H1 (cell line): Measurements from ENCODE around the gene FRMD4A. TPM values are rescaled to one million over a fixed set of nuclear protein-coding genes. Genes with fewer than 3 reads are reported as not detected.

Source experiments
- CTCF ChIA-PET: fragments of 300-600 bp; sonication (Branson Sonifier 250); formaldehyde crosslinking; loops from one replicate; lab custom pipeline; 2021; ENCODE audit not compliant: partially characterized antibody; lab: Charles Lee
- POLR2A ChIA-PET: fragments of 300-600 bp; sonication (Branson Sonifier 250); formaldehyde crosslinking; loops from one replicate; lab custom pipeline; 2021; ENCODE audit warnings: inconsistent platforms; ENCODE audit not compliant: partially characterized antibody; lab: Charles Lee
- DNase-seq, 2 experiments: peaks; one replicate each; pipeline versions ENCODE4 v3.0.0 to v3.0.0-alpha.2; 2010 to 2022; ENCODE audit warnings: low spot score in 2 of 2, low read depth in 1 of 2, mixed read lengths in 1 of 2
- FAIRE-seq: peaks from 2 replicates; lab custom pipeline; 2011; peaks lifted over from hg19 to GRCh38; lab: Jason Lieb, UNC
- H2AFZ ChIP-seq: 2 replicates; pipeline ENCODE4 v1.8.1; 2012; ENCODE audit warnings: low read length, inconsistent platforms
- H2AK5ac ChIP-seq: 2 replicates; pipeline ENCODE4 v1.6.1; 2013; ENCODE audit warnings: low read depth, low read length
- H2BK120ac ChIP-seq: replicated peaks from 2 replicates; pipeline ENCODE3; 2013; ENCODE audit warnings: low read depth, low read length, inconsistent platforms
- H2BK12ac ChIP-seq: 2 replicates; pipeline ENCODE4 v1.6.1; 2013; ENCODE audit warnings: low read depth, low read length
- H2BK15ac ChIP-seq: 2 replicates; pipeline ENCODE4 v1.6.1; 2013; ENCODE audit warnings: low read length
- H2BK20ac ChIP-seq: 2 replicates; pipeline ENCODE4 v1.6.1; 2013; ENCODE audit warnings: low read length
- H2BK5ac ChIP-seq: 2 replicates; pipeline ENCODE4 v1.6.1; 2013; ENCODE audit warnings: low read depth, low read length
- H3K14ac ChIP-seq: 2 replicates; pipeline ENCODE4 v1.6.1; 2013; ENCODE audit warnings: inconsistent platforms; ENCODE audit not compliant: insufficient read length
- H3K18ac ChIP-seq: 2 replicates; pipeline ENCODE4 v1.6.1; 2013; ENCODE audit warnings: low read length; ENCODE audit errors: extremely low read depth
- H3K23ac ChIP-seq: 2 replicates; pipeline ENCODE4 v1.6.1; 2013; ENCODE audit warnings: inconsistent platforms; ENCODE audit not compliant: insufficient read length
- H3K23me2 ChIP-seq: 2 replicates; pipeline ENCODE4 v1.6.1; 2013; ENCODE audit warnings: low read depth, low read length
- H3K27ac ChIP-seq: 2 replicates; pipeline ENCODE4 v1.6.1; 2011; ENCODE audit warnings: low read depth, low read length, inconsistent platforms
- H3K27me3 ChIP-seq, 4 experiments: replicated peaks in 1 of 4; 1 replicate in 1 of 4; 2 replicates in 3 of 4; pipeline versions ENCODE4 v1.6.1 to v1.8.1; 2011 to 2013; ENCODE audit warnings: low read length in 3 of 4, mild to moderate bottlenecking in 3 of 4, inconsistent platforms in 2 of 4, mixed read lengths in 2 of 4, moderate library complexity in 1 of 4; ENCODE audit not compliant: control insufficient read depth in 3 of 4, insufficient read depth in 3 of 4; ENCODE audit errors: extremely low read depth in 1 of 4
- H3K36me3 ChIP-seq, 4 experiments: 2 replicates each; pipeline versions ENCODE4 v1.6.1 to v1.8.1; 2011 to 2013; ENCODE audit warnings: mild to moderate bottlenecking in 4 of 4, low read length in 3 of 4, moderate library complexity in 2 of 4, control low read depth in 1 of 4, inconsistent platforms in 1 of 4; ENCODE audit not compliant: insufficient read depth in 4 of 4, control insufficient read depth in 2 of 4
- H3K4ac ChIP-seq: replicated peaks from 2 replicates; pipeline ENCODE3; 2013; ENCODE audit warnings: low read length, low read depth, mixed read lengths, inconsistent platforms; ENCODE audit not compliant: insufficient read length
- H3K4me1 ChIP-seq, 4 experiments: replicated peaks in 1 of 4; 1 replicate in 1 of 4; 2 replicates in 3 of 4; pipeline versions ENCODE4 v1.6.1 to v1.8.1; 2011 to 2013; ENCODE audit warnings: low read length in 3 of 4, inconsistent platforms in 2 of 4, mixed read lengths in 1 of 4; ENCODE audit not compliant: insufficient read depth in 4 of 4, control insufficient read depth in 3 of 4
- H3K4me2 ChIP-seq, 2 experiments: 2 replicates each; pipeline versions ENCODE4 v1.6.1 to v1.8.1; 2011 to 2013; ENCODE audit warnings: low read depth in 2 of 2, low read length in 2 of 2, control low read depth in 1 of 2, inconsistent platforms in 1 of 2, mild to moderate bottlenecking in 1 of 2; ENCODE audit not compliant: insufficient read depth in 1 of 2
- H3K4me3 ChIP-seq, 4 experiments: fragments of 200-600, 300-600 bp in 1 of 4; sonication (generic), shearing (Covaris generic), sonication (Bioruptor Twin) in 1 of 4; 2 replicates each; pipeline versions ENCODE4 v1.5.1 to v1.8.1; 2011 to 2016; ENCODE audit warnings: low read length in 4 of 4, low read depth in 3 of 4, control low read depth in 2 of 4, inconsistent platforms in 2 of 4, mild to moderate bottlenecking in 2 of 4, mixed read lengths in 1 of 4, moderate library complexity in 1 of 4; ENCODE audit not compliant: insufficient read depth in 2 of 4; ENCODE audit errors: extremely low read depth in 1 of 4
- H3K56ac ChIP-seq: replicated peaks from 2 replicates; pipeline ENCODE3; 2013; ENCODE audit warnings: low read depth, mild to moderate bottlenecking, mixed read lengths, low read length, inconsistent platforms; ENCODE audit not compliant: insufficient read length
- H3K79me1 ChIP-seq: 2 replicates; pipeline ENCODE4 v1.6.1; 2013; ENCODE audit warnings: low read depth, low read length, control low read depth
- H3K79me2 ChIP-seq, 2 experiments: 2 replicates each; pipeline versions ENCODE4 v1.6.1 to v1.8.1; 2012 to 2013; ENCODE audit warnings: low read length in 2 of 2, mild to moderate bottlenecking in 2 of 2, inconsistent platforms in 1 of 2; ENCODE audit not compliant: insufficient read depth in 2 of 2, control insufficient read depth in 1 of 2
- H3K9ac ChIP-seq, 4 experiments: replicated peaks in 1 of 4; 1 replicate in 1 of 4; 2 replicates in 3 of 4; pipeline versions ENCODE4 v1.6.1 to v1.8.1; 2011 to 2013; ENCODE audit warnings: low read depth in 3 of 4, low read length in 3 of 4, control low read depth in 2 of 4, mild to moderate bottlenecking in 2 of 4, moderate library complexity in 2 of 4, inconsistent platforms in 1 of 4; ENCODE audit errors: extremely low read depth in 1 of 4
- H3K9me3 ChIP-seq, 2 experiments: 2 replicates each; pipeline versions ENCODE4 v1.6.1 to v1.8.1; 2012 to 2013; ENCODE audit warnings: mild to moderate bottlenecking in 2 of 2, moderate library complexity in 2 of 2, control low read depth in 1 of 2, inconsistent platforms in 1 of 2, low read depth in 1 of 2, low read length in 1 of 2, mixed read lengths in 1 of 2; ENCODE audit not compliant: insufficient read depth in 2 of 2
- H4K20me1 ChIP-seq, 2 experiments: replicated peaks in 1 of 2; 2 replicates each; pipeline versions ENCODE3 to v1.8.1; 2011 to 2013; ENCODE audit warnings: inconsistent platforms in 2 of 2, low read length in 2 of 2, mild to moderate bottlenecking in 1 of 2; ENCODE audit not compliant: insufficient read depth in 2 of 2, control insufficient read depth in 1 of 2
- H4K5ac ChIP-seq: 2 replicates; pipeline ENCODE4 v1.6.1; 2013; ENCODE audit warnings: low read length, low read depth, mixed read lengths, inconsistent platforms; ENCODE audit not compliant: insufficient read length
- H4K8ac ChIP-seq: 2 replicates; pipeline ENCODE4 v1.8.0; 2013; ENCODE audit warnings: mild to moderate bottlenecking, moderate library complexity, low read length, inconsistent platforms; ENCODE audit not compliant: insufficient read depth; ENCODE audit errors: extremely low read depth
- H4K91ac ChIP-seq: replicated peaks from 2 replicates; pipeline ENCODE3; 2013; ENCODE audit warnings: low read length, mixed read lengths, inconsistent platforms; ENCODE audit not compliant: insufficient read length
- ATF3 ChIP-seq: IDR thresholded peaks from 2 replicates; pipeline ENCODE4 v1.6.1; 2011; ENCODE audit warnings: low read depth, mild to moderate bottlenecking, low read length; ENCODE audit not compliant: insufficient read depth
- CBX8 ChIP-seq: fragments of 300-800, 300-1000 bp; sonication (generic); IDR thresholded peaks from 2 replicates; pipeline ENCODE4 v1.7.1; 2016; ENCODE audit warnings: low read depth, low read length, borderline replicate concordance
- CHD2 ChIP-seq: IDR thresholded peaks from 2 replicates; pipeline ENCODE4 v1.6.1; 2012; ENCODE audit warnings: low read length, improper control_type of control experiment
- CTBP2 ChIP-seq: IDR thresholded peaks from 2 replicates; pipeline ENCODE4 v1.7.0; 2011; ENCODE audit warnings: borderline replicate concordance, mild to moderate bottlenecking, moderate library complexity, mixed read lengths, low read length; ENCODE audit not compliant: insufficient read depth, insufficient read length
- CTCF ChIP-seq, 3 experiments: IDR thresholded peaks; 1 replicate in 2 of 3; 2 replicates in 1 of 3; pipeline versions ENCODE4 v1.5.1 to v1.6.1; 2011; ENCODE audit warnings: low read length in 3 of 3, mild to moderate bottlenecking in 3 of 3, inconsistent platforms in 2 of 3, low read depth in 1 of 3, moderate library complexity in 1 of 3; ENCODE audit not compliant: insufficient read depth in 1 of 3; ENCODE audit errors: control extremely low read depth in 1 of 3
- NANOG ChIP-seq: IDR thresholded peaks from 2 replicates; pipeline ENCODE4 v1.6.1; 2011; ENCODE audit warnings: low read length, low read depth, mild to moderate bottlenecking, inconsistent platforms; ENCODE audit not compliant: insufficient read depth, poor library complexity, severe bottlenecking
- SAP30 ChIP-seq: fragments of 300-600 bp; sonication (generic); IDR thresholded peaks from 2 replicates; pipeline ENCODE4 v1.7.1; 2012; ENCODE audit warnings: low read length, moderate library complexity, mild to moderate bottlenecking, inconsistent platforms; ENCODE audit not compliant: insufficient read depth, insufficient replicate concordance
- WGBS, 2 experiments: shearing (Covaris generic) in 1 of 2; methylation state at CpG; one replicate each; pipeline versions ENCODE4 v1.1.6 to v1.1.7; 2013 to 2015; ENCODE audit warnings: low lambda C conversion rate in 2 of 2, mixed read lengths in 2 of 2, inconsistent platforms in 1 of 2, low coverage in 1 of 2, missing lambda C conversion rate in 1 of 2; ENCODE audit not compliant: insufficient replicate concordance in 2 of 2, insufficient coverage in 1 of 2, insufficient read length in 1 of 2; ENCODE audit errors: extremely low coverage in 1 of 2, missing lambda C conversion rate in 1 of 2; 5-methylcytosine and 5-hydroxymethylcytosine counted together
- polyA plus RNA-seq, 7 experiments: library from polyadenylated mRNA; depleted of rRNA in 3 of 7; stranded (reverse) in 5 of 7; unstranded in 2 of 7; fragments of >200 nt in 5 of 7; fragments of 200-250 nt in 2 of 7; gene quantifications; 1 replicate in 5 of 7; 2 replicates in 1 of 7; 4 replicates in 1 of 7; pipeline versions ENCODE4 v1.2.1 to v1.2.3, GENCODE V29; 2011 to 2013; ENCODE audit warnings: missing spikeins in 2 of 7, mixed read lengths in 2 of 7
- total RNA-seq: library from RNA; stranded (reverse); fragmentation: NEBNext Ultra II Directional; extraction: Animal tissue kit (Norgen Biotek cat#: 25700); gene quantifications from 2 replicates; pipeline ENCODE4 v1.2.1, GENCODE V29; 2021

The FRMD4A gene
- total and polyA plus RNA-seq, 2 of the 8 experiments (the other 6 are each of a cell fraction or from before 2014, with no cell fraction given), result 38.6 to 39.6 TPM

- H3K56ac ChIP-seq, result no peak overlapping the region
- no peak overlapping the region for H3K4me2 ChIP-seq
- H3K18ac ChIP-seq, result no peak overlapping the region
- no peak overlapping the region for H2BK12ac ChIP-seq
- H2AFZ ChIP-seq, result no peak overlapping the region
- 0 out of 2 replicates have a peak, but pooled peaks cover 1% of the 10 kb centered on the region for H3K23me2 ChIP-seq
- H3K9me3 ChIP-seq, result no peaks in the 10 kb centered on the region
- TF ChIP-seq SAP30 (no peak), CTBP2 (no peak), ATF3 (no peak), CHD2 (no peak), CTCF (IDR thresholded peaks at IDR 0.05; ENCODE audit: control extremely low read depth in 1 of 3, insufficient read depth in 1 of 3, low read depth in 1 of 3, low read length in 3 of 3) (no peak), NANOG (no peak), CBX8 (no peak)
- POLR2A ChIA-PET, result interaction anchor here (0.9 kb wide), 1 partner anchor 183 kb away, joined by 3 read pairs; no protein-coding TSS in a partner anchor
- no peak overlapping the region for H2AK5ac ChIP-seq
- H4K91ac ChIP-seq, result no peak overlapping the region
- no peak overlapping the region for H2BK5ac ChIP-seq
- no peak overlapping the region for H3K14ac ChIP-seq
- no peak overlapping the region for H4K8ac ChIP-seq
- no peak overlapping the region for H3K9ac ChIP-seq
- WGBS, 2 experiments, result 79% methylated on average over 13 of the region's 13 CpGs; no CpG with 5 or more reads in 1 of the 2 experiments
- no peak overlapping the region for H4K5ac ChIP-seq
- FAIRE-seq (no peak), DNase-seq (no peak)
- no peaks in the 10 kb centered on the region for H3K27me3 ChIP-seq
- no peaks in the 10 kb centered on the region for H3K36me3 ChIP-seq
- H3K4ac ChIP-seq, result no peak overlapping the region
- no peak overlapping the region for H2BK20ac ChIP-seq
- no peaks in the 10 kb centered on the region for H3K79me1 ChIP-seq
- H2BK15ac ChIP-seq, result no peak overlapping the region
- no peak overlapping the region for H3K27ac ChIP-seq
- H3K4me3 ChIP-seq, result no peak overlapping the region
- no peaks in the 10 kb centered on the region for H4K20me1 ChIP-seq
- H2BK120ac ChIP-seq, result no peak overlapping the region
- peaks cover 0 to 6% (median 3%) of the 10 kb centered on the region in 4 experiments; a peak in 4 of 7 replicates for H3K4me1 ChIP-seq
- CTCF ChIA-PET, result interaction anchor here (1.0 to 1.1 kb wide), 2 partner anchors 20 to 87 kb away, joined by 3 to 4 read pairs; no protein-coding TSS in a partner anchor
- H3K23ac ChIP-seq, result no peak overlapping the region
- H3K79me2 ChIP-seq, result no peaks in the 10 kb centered on the region
These were observed 149.7 kb downstream of the FRMD4A start for GRCh38 chr10:14180911-14181566.
